ENCODE data around the gene SSBP4. TPM values are rescaled to one million over a fixed set of nuclear protein-coding genes. Genes with fewer than 3 reads are reported as not detected.

The SSBP4 gene
- total RNA-seq, 4 donors from 2014 or later: 67.4 to 172 (median 84.2) TPM

DNA sequence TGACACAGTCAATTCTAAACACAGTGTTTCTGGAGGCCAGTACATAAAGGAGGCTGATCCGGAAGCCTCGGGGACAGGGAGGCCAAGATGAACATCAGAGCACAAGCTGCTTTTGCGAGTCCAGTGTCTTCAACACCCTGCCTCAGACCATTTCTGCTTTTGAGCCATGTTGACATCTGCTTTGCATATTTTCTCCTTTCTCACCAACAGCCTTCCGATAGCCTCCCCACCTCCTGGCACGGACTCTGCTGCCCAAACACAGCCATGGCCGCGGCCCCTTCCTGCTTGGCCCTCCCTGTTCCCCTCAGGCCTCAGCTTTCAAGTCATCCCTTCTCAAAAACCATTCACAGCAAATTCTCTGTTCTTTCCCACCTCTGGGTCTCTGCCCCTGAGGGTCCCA is 25.4 kb upstream of the SSBP4 start:
- Histone ChIP-seq H3K27ac (peak overlapping the region in 1 of 4 donors; percentile 36), H3K27me3 (peaks cover 0 to 20% of the 10 kb centered on the region in 2 donors), H3K4me3 (peak overlapping the region in 1 of 4 donors; percentile 24), H3K36me3 (no peaks in the 10 kb centered on the region), H3K9me3 (no peaks in the 10 kb centered on the region), H3K4me1 (peaks cover 0 to 23% (median 6%) of the 10 kb centered on the region in 4 donors)
- WGBS, 2 donors: 45 to 48% methylated on average over 7 of the region's 7 CpGs
- TF ChIP-seq EP300 (IDR thresholded peaks at IDR 0.05) (peak in 1 of 2 donors; percentile 49), POLR2A (IDR thresholded peaks at IDR 0.05) (peak in 1 of 2 donors; percentile 8)
- TF ChIP-seq, protein P1, sequence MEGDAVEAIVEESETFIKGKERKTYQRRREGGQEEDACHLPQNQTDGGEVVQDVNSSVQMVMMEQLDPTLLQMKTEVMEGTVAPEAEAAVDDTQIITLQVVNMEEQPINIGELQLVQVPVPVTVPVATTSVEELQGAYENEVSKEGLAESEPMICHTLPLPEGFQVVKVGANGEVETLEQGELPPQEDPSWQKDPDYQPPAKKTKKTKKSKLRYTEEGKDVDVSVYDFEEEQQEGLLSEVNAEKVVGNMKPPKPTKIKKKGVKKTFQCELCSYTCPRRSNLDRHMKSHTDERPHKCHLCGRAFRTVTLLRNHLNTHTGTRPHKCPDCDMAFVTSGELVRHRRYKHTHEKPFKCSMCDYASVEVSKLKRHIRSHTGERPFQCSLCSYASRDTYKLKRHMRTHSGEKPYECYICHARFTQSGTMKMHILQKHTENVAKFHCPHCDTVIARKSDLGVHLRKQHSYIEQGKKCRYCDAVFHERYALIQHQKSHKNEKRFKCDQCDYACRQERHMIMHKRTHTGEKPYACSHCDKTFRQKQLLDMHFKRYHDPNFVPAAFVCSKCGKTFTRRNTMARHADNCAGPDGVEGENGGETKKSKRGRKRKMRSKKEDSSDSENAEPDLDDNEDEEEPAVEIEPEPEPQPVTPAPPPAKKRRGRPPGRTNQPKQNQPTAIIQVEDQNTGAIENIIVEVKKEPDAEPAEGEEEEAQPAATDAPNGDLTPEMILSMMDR (IDR thresholded peaks at IDR 0.05): no peak
- no peak for DNase-seq (ENCODE audit: low spot score in 2 of 2)

DNA sequence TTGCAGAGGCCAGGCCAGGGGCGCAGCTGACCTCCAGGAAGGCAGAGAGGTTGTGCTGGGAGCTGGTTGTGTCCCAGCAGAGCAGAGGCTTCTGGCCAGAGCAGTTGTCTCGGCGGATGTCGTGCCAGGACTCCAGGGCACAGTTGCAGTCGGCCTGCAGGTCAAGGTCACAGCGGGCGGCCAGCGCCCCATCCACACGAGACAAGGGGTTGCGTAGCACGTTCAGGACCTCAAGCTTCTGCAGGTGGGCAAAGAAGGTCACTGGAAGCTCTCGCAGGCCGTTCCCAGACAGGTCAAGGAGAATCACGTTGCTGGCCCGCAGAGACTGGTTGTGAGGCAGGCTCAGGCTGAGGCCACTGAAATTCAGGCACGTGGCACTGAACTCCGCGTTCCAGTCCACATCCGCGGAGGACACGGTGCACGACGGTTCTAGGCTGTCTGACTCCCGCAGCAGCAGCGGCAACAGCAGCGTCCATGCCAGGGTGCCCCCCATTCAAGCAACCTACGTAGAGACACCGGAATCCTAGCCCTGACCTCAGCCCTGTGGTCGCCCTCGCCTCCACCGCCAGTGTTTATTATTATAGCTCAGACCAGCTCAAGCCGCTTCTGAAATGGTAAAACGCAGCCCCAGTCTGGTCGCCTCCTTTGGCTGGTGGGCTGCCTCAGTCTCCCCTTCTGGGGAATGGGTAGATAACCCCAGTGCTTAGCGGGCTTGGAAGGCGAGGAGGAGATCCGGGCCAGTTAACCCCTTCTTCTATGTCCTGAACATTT is 22.5 kb upstream of the SSBP4 start:
- Histone ChIP-seq H3K9me3 (no peaks in the 10 kb centered on the region), H3K4me3 (peak overlapping the region; percentile 5 to 45 (median 22)), H3K27me3 (peaks cover 0 to 20% of the 10 kb centered on the region in 2 donors), H3K4me1 (peaks cover 0 to 23% (median 5%) of the 10 kb centered on the region in 4 donors), H3K27ac (no peak overlapping the region), H3K36me3 (no peaks in the 10 kb centered on the region)
- TF ChIP-seq EP300 (IDR thresholded peaks at IDR 0.05) (no peak), POLR2A (IDR thresholded peaks at IDR 0.05) (no peak)
- TF ChIP-seq, protein P1 (IDR thresholded peaks at IDR 0.05): no peak
- WGBS, 2 donors: 51 to 52% methylated on average over 23 to 28 of the region's 37 CpGs
- no peak for DNase-seq (ENCODE audit: low spot score in 2 of 2)

DNA sequence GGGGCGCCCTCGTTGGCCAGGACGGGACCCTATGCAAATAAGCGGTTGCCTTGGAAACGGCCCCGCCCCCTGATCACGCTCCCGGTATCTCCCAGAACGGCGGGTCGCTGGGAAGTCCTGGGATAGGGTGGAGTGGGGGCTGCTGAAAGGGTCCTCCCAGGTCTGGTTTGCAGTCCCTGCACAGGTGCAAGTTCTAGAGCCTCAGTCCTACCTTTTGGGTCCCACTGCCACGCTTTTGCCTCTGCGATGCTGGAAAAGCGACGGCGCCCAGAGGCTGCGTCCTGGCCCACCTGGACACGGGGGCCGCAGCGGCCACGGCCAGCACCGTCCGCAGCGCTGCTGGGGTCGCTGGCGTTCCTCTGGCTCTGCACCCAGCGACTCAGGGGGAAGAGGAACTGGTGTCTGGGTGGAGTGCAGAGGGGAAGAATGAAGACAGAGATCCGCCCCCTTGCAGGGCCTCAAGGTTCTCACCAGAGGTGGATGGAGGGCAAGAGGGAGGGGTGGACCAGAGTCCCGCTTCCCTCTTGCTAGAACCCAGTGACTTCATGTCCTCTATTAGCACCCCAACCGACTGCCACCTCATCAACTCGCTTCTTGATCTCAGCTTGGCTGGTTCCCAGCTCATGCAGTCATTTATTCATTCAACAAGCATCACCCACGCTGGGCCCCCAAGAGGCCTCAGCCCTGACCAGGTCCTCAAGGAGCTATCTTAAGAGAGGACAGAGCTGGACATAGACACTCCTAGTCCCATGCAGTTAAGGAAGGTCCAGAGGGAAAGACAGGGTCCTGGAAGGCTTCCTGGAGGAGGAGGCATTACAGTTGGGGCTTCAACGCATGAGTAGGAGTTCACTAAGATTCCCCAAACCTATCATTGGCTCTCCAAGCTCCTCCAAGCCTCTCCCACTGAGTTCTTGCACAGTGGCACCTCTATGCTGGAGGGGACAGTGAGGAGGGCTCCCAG is 21.7 kb upstream of the SSBP4 start, which contains the start of gene LRRC25:
TSS of gene LRRC25 (minus strand) at position 381 of the 961 bp plus-strand sequence. CDS start 659 bp downstream, outside the sequence.
- WGBS, 2 donors: 12 to 24% methylated on average over 18 to 30 of the region's 33 CpGs
- no peaks in the 10 kb centered on the region for H3K36me3 ChIP-seq
- H3K27ac ChIP-seq: peak within 1 kb of the TSS in 1 of 4 donors; percentile 42
- peak within 1 kb of the TSS; percentile 5 to 45 (median 22) for H3K4me3 ChIP-seq
- peak in 1 of 2 donors; percentile 33 for DNase-seq (ENCODE audit: low spot score in 2 of 2)
- peaks cover 0 to 31% (median 4%) of the 10 kb centered on the region in 4 donors for H3K4me1 ChIP-seq
- H3K9me3 ChIP-seq: no peaks in the 10 kb centered on the region
- TF ChIP-seq, protein P1 (IDR thresholded peaks at IDR 0.05): no peak
- TF ChIP-seq POLR2A (IDR thresholded peaks at IDR 0.05) (peak in 1 of 2 donors; percentile 27), EP300 (IDR thresholded peaks at IDR 0.05) (peak in 1 of 2 donors; percentile 56)
- H3K27me3 ChIP-seq: peaks cover 0 to 20% of the 10 kb centered on the region in 2 donors

DNA sequence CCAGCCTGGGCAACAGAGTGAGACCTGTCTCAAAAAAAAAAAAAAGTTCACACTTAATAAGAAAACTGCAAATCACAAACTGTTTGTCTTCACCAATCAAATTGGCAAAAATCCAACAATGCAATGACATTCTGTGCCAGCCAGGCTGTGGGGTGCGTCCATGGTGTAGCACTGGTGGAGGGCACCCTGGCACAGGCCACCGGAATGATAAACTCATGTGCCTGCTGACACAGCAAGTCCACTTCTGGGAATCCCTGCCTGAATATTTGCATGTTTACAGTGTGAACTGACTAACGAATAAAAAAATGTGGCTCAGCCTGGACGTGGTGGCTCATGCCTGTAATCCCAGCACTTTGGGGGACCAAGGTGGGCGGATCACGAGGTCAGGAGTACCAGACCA is 20.2 kb upstream of the SSBP4 start:
- H3K27me3 ChIP-seq: peaks cover 0 to 20% of the 10 kb centered on the region in 2 donors

More for the DNA sequence above, 20.2 kb upstream of the SSBP4 start:
- Histone ChIP-seq H3K27ac (no peak overlapping the region), H3K4me1 (peaks cover 0 to 40% (median 2%) of the 10 kb centered on the region in 4 donors), H3K9me3 (no peaks in the 10 kb centered on the region), H3K36me3 (no peaks in the 10 kb centered on the region), H3K4me3 (no peak overlapping the region)
- 37 to 49% methylated on average over 6 of the region's 6 CpGs for WGBS, 2 donors
- peak in 1 of 2 donors; percentile 48 for DNase-seq (ENCODE audit: low spot score in 2 of 2)
- TF ChIP-seq, protein P1 (IDR thresholded peaks at IDR 0.05): no peak
- TF ChIP-seq EP300 (IDR thresholded peaks at IDR 0.05) (peak in 1 of 2 donors; percentile 60), POLR2A (IDR thresholded peaks at IDR 0.05) (no peak)
